Stimulated activated CD8-positive, alpha-beta memory T cell treated with anti-CD3 and anti-CD28 coated beads, Interleukin-15, amount 100 ng/mL, for 1 hour (primary cell): ENCODE results near the gene PPFIBP2.
A peak's percentile ranks its signal among the peaks of the same experiment; 100 is the strongest.

ENCODE experiments used
- DNase-seq: peaks from one replicate; pipeline ENCODE4 v3.0.0-alpha.2; 2020; ENCODE audit warnings: low read depth

PPFIBP2 gene

GRCh38 chr11:7513234-7514098, at the start of gene PPFIBP2:
TSS of gene PPFIBP2 (plus strand) at chr11:7513999. CDS start at chr11:7549476, 35,477 bp downstream.
- DNase-seq: peak; percentile 71

- no peak for DNase-seq
Measured at GRCh38 chr11:7467652-7468051, 46.1 kb upstream of the PPFIBP2 start.

DNA sequence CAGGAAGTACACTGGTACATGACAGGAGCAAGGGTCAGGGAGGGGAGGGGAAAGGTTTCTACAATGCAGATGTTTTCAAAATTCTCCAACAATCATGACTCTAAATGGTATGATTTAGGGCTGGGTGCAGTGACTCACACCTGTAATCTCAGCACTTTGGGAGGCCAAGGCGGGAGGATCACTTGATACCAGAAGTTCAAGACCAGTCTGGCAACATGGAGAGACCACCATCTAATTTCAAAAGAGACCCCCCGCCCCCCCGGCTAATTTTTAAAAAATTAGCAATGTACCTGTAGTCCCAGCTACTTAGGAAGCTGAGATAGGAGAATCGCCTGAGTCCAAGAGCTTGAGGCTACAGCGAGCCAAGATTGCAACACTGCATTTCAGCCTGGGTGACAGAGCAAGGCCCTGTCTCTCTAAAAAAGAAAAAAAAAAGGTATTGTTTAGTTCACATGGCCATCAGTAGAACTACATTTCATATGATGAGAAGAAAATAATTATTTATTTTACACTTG, 44.4 kb upstream of the PPFIBP2 start:
- DNase-seq: no peak

DNA sequence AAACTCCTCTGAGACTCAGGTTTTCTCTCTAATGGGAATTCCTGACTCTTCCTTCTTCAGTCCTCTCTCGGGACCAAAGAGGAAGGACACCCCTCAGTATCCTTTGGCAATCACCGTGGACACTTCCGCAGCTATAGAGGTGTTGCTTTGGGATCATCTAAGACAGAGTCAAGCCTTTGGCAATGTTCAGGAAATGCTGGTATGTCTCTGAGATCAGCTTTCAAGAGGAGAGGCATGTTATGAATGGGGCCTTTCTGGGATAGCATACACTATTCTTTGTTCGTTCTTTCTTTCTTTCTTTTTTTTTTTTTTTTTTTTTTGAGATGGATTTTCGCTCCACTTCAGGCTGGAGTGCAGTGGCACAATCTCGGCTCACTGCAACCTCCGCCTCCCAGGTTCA, 42.7 kb upstream of the PPFIBP2 start:
- DNase-seq: no peak

DNA sequence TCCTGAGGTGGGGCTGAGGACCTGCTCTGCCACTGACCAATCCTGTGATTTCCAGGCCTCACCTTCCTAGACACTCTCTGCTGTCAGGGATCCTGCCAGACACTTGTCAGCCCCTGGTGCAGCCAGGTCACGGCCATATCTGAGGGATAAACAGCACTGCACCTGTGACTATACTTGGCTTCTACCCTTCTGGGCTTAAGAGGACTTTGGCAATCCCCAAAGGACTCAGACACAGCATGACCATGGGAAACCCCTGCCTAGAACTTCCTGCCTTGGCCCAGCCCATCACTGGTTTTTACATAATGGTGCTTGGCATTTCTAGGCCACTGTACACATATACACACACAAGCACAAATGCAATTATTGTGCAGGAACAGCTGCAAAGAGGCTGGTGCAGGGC, 40.1 kb upstream of the PPFIBP2 start:
- DNase-seq: no peak

GRCh38 chr11:7480113-7480512, 33.7 kb upstream of the PPFIBP2 start:
- no peak for DNase-seq

- DNase-seq: no peak
Measured at GRCh38 chr11:7484131-7484530, 29.7 kb upstream of the PPFIBP2 start.

DNA sequence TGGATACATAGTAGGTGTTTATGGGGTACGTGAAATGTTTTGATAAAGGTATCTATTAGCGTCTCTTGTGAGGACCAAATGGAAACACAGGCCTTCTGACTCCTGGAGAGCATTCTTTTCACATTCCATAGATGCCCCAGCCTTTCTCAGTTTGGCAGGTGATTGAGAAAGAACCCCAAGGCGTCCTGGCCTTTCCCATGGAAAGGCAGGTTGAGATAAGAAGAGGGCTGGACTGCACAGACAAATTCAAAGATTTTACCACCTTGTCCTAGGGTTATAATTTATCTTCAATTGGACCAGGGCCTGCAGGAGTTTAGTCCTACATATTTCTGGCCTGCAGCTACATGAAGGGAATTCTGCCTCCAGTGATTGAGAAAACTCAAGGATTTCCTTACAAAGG, 29.2 kb upstream of the PPFIBP2 start:
- DNase-seq: no peak

GRCh38 chr11:7485186-7486097, 28.4 kb upstream of the PPFIBP2 start, which contains the start of gene OLFML1:
TSS of gene OLFML1 (plus strand) at chr11:7485506. CDS start at chr11:7485876, 370 bp downstream.
- no peak for DNase-seq

GRCh38 chr11:7486098-7486780, 27.6 kb upstream of the PPFIBP2 start:
- no peak for DNase-seq

DNA sequence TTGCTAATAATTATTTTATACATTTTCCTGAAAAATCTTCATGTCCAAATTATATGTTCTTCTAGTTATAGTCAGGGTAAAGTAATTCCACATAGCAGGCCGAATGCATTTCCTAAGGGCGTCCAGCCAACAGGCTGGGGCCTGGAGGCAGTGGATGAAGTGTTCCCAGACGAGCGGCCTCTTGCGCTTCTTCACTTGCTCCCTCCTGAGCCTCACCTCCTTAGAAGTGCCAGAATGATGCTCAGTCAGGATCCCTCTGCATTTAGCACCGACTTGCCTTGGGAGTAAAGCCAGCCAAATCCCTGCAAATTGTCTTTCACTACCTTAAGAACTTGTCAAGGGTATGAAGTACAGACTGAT, 27.0 kb upstream of the PPFIBP2 start:
- DNase-seq: no peak

- no peak for DNase-seq
Measured at GRCh38 chr11:7487360-7487759, 26.4 kb upstream of the PPFIBP2 start.

DNA sequence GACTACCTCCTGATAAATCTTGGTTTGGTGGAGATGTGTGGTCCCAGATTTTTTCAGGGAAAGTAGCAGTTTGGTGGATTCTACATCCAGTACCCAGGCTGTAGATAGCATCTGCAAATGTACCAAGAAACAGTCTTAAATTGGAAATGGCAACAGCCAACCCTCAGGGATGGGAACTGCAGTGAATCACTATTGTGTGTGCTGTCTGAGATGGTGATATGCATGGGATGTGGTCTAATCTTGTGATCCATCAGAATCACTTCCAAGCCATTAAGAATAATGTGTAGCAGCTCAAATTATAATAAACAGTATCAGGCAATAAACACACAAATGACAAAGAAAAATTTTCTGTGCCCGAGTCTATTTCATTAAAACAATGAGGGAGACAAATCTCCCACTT, 25.1 kb upstream of the PPFIBP2 start:
- DNase-seq: no peak

DNA sequence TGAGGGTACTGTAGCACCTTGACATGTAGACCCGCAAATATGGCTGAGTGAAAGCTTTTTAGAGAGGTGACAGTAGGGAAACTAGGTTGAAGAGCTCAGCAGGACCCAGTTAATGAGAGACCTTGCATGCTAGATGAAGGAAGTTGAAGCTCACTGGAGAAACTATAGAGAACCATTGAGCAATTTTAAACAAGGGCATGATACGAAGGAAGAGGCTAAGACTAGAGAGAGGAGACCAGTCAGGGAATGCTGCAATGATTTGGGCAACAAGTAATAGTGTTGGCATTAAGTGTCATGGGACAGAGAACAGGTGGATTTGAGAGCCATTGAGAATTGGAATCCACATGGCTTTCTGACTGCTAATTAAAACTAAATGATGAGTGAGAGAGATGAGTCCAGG, 24.4 kb upstream of the PPFIBP2 start:
- DNase-seq: no peak

GRCh38 chr11:7490054-7490453, 23.7 kb upstream of the PPFIBP2 start:
- DNase-seq: no peak

GRCh38 chr11:7490535-7490934, 23.3 kb upstream of the PPFIBP2 start:
- DNase-seq: no peak

GRCh38 chr11:7492253-7492652, 21.5 kb upstream of the PPFIBP2 start:
- no peak for DNase-seq

- no peak for DNase-seq
Measured at GRCh38 chr11:7493670-7494069, 20.1 kb upstream of the PPFIBP2 start.

DNA sequence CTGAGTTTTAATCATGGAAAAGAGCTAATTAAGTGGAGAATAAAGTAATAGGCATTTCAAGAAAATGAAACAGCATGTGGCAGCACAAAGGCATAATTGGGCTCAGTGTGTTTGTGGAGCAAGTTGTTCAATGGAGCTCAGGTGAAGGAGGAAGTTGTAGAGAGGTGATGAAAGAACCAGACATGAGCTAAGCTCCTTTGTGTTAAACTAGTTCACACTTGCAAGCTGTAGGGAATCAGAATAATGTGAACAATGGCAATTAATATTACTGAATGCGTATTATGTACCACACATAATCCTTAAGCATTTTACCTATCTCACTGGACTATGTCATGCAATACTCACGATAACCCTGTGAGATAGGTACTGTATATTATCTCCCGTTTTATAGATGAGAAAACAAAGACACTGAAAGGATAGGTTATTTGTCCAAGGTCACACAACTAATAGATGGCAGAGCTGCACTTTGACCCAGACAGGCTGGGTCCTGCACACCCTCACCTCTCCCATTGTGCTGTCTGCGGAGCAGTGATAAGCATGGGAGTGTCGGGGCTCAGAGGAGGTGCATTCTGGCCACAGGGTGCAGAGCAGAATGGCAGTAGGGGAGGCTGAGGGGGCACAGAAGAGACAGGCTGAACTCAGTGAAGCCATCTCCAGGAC, 19.6 kb upstream of the PPFIBP2 start:
- DNase-seq: no peak

- no peak for DNase-seq
Measured at GRCh38 chr11:7495882-7496551, 17.8 kb upstream of the PPFIBP2 start.

GRCh38 chr11:7498193-7498592, 15.6 kb upstream of the PPFIBP2 start:
- DNase-seq: no peak
